Calu3 (cell line): ENCODE results near the gene FGF19. TPM values are rescaled to one million over a fixed set of nuclear protein-coding genes. Genes with fewer than 3 reads are reported as not detected.

Experiments used
- BruUV-seq: library from RNA; stranded (reverse); fragments of 400-500 nt; replicated peaks from 2 replicates; lab custom pipeline; 2021; lab: Mats Ljungman, UMichigan
- CTCF ChIA-PET: fragments of 300-600 bp; sonication (Branson Sonifier 250); formaldehyde crosslinking; loops from one replicate; lab custom pipeline; 2022; ENCODE audit warnings: antibody characterized with exemption; lab: Charles Lee
- DNase-seq: peaks from one replicate; pipeline ENCODE4 v3.0.0; 2022
- H3K27ac Mint-ChIP-seq: one replicate; pipeline ENCODE4 v1.8.0; 2022; ENCODE audit warnings: mixed read lengths; ENCODE audit not compliant: unreplicated experiment
- H3K27me3 Mint-ChIP-seq: one replicate; pipeline ENCODE4 v1.8.0; 2022; ENCODE audit warnings: mixed read lengths; ENCODE audit not compliant: unreplicated experiment
- H3K36me3 Mint-ChIP-seq: one replicate; pipeline ENCODE4 v1.8.0; 2022; ENCODE audit warnings: mild to moderate bottlenecking, moderate library complexity, mixed read lengths; ENCODE audit not compliant: insufficient read depth, unreplicated experiment
- H3K4me1 Mint-ChIP-seq: one replicate; pipeline ENCODE4 v1.8.0; 2022; ENCODE audit warnings: mild to moderate bottlenecking, low read depth, mixed read lengths; ENCODE audit not compliant: unreplicated experiment
- H3K4me3 Mint-ChIP-seq: one replicate; pipeline ENCODE4 v1.8.0; 2022; ENCODE audit warnings: mild to moderate bottlenecking, low read depth, moderate library complexity, mixed read lengths; ENCODE audit not compliant: unreplicated experiment
- H3K9me3 Mint-ChIP-seq: one replicate; pipeline ENCODE4 v1.8.0; 2022; ENCODE audit warnings: low read depth, mixed read lengths; ENCODE audit not compliant: unreplicated experiment
- CTCF ChIP-seq: fragments of 200-600 bp; IDR thresholded peaks from one replicate; pipeline ENCODE4 v1.8.0; 2022; ENCODE audit warnings: antibody characterized with exemption; ENCODE audit not compliant: unreplicated experiment
- intact Hi-C: fragments of 100-400 bp; cut with micrococcal nuclease; formaldehyde crosslinking; loops from one replicate; pipeline ENCODE4 v1.10.0; 2022; ENCODE audit not compliant: unreplicated experiment
- total RNA-seq: library from RNA; stranded (reverse); gene quantifications from 2 replicates; pipeline ENCODE4 v1.2.3, GENCODE V29; 2022

Gene FGF19
- total RNA-seq, 1 experiment from 2014 or later: 1.4 TPM

DNA sequence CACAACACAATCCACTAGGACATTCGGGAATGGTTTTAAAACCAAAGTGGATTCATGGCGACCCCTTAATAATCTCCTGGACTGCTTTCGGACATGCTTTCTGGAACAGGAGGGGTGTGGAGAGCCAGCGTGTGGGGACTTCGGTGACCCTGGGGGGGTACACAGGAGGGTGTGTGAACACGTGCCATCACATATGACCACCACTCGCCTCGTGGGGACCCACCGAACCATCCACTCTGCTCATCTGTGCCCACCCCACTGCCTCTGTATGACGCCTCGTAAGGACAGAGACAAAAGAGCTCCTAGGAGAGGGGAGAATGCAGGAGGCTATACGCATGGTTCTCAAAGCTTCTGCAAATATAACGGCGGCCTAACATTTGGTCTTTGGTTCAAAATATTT lies 37.6 kb downstream of the FGF19 start:
- TF ChIP-seq CTCF: no peak
- no peak for DNase-seq
- H3K36me3 Mint-ChIP-seq: peaks cover 53% of the 10 kb centered on the region
- CTCF ChIA-PET: no interaction called here
- no peaks in the 10 kb centered on the region for H3K9me3 Mint-ChIP-seq
- H3K4me1 Mint-ChIP-seq: peaks cover 10% of the 10 kb centered on the region
- no peaks in the 10 kb centered on the region for H3K27me3 Mint-ChIP-seq
- H3K4me3 Mint-ChIP-seq: no peak overlapping the region
- H3K27ac Mint-ChIP-seq: no peak overlapping the region
- intact Hi-C loops: no loop called here
- BruUV-seq: no TSS peak

- TF ChIP-seq CTCF: no peak
- no peaks in the 10 kb centered on the region for H3K9me3 Mint-ChIP-seq
- no peak for DNase-seq
- H3K36me3 Mint-ChIP-seq: peaks cover 52% of the 10 kb centered on the region
- H3K4me1 Mint-ChIP-seq: peaks cover 10% of the 10 kb centered on the region
- H3K27me3 Mint-ChIP-seq: no peaks in the 10 kb centered on the region
- BruUV-seq: no TSS peak
- intact Hi-C loops: no loop called here
- no peak overlapping the region for H3K27ac Mint-ChIP-seq
- CTCF ChIA-PET: no interaction called here
- H3K4me3 Mint-ChIP-seq: no peak overlapping the region
Measured at GRCh38 chr11:69665669-69666068, 38.2 kb downstream of the FGF19 start.

DNA sequence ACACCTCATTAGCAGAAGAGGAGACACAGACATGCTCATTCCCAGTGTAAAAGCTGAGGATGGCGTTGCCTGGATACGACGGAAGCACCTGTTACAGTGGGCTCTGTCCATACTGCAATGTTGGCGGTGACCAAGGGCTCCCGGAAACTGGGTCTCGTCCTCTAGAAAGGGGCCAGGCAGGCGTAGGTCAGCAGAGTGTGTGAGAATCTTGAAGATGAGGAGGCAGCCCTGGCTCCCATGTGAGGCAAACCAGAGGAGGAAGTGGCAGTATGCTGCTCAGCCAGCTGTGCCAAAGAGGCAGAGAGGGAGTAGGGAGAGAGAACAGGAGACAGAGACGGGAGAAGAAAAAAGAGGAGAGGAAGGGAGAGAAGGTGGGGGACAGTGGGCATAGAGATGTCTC lies 38.9 kb downstream of the FGF19 start:
- BruUV-seq: no TSS peak
- Mint-ChIP-seq H3K36me3 (peaks cover 44% of the 10 kb centered on the region), H3K27me3 (no peaks in the 10 kb centered on the region), H3K4me3 (no peak overlapping the region), H3K4me1 (peaks cover 2% of the 10 kb centered on the region), H3K27ac (no peak overlapping the region), H3K9me3 (no peaks in the 10 kb centered on the region)
- intact Hi-C loops: no loop called here
- DNase-seq: no peak
- no peak for TF ChIP-seq CTCF
- CTCF ChIA-PET: no interaction called here

DNA sequence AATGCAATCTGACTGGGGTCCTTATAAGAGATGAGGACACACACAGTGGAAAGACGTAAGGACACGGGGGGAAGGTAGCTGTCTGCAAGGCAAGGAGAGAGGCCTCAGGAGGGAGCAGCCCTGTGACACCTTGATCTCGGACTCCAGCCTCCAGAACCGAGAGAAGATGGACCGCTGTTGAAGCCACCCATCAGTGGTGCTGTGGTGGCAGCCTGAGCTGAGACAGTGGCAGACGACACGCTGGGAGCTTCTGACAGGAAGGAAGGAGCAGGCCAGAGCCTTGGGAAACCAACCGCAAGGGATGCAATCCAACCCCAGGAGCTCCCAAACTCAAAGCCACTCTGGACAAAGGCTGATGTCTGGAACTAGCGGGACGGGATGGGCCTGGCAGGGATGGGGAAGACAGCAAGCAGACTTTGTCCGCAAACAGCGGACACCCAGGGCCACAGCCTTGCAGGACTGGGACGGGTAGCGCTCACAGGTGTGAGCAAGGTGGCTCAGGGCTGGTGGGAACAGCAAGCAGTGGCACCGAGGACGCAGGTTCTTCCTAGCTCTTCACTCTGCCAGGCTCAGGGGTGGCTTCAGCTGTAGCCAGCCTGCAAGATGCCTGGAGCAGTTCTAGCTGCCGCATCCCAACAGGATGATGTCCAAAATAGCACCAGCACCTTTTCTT lies 39.6 kb downstream of the FGF19 start:
- H3K27me3 Mint-ChIP-seq: no peaks in the 10 kb centered on the region

More for the DNA sequence above, 39.6 kb downstream of the FGF19 start:
- no peak for DNase-seq
- H3K9me3 Mint-ChIP-seq: no peaks in the 10 kb centered on the region
- H3K4me3 Mint-ChIP-seq: no peak overlapping the region
- CTCF ChIA-PET: no interaction called here
- TF ChIP-seq CTCF: no peak
- no peaks in the 10 kb centered on the region for H3K4me1 Mint-ChIP-seq
- BruUV-seq: no TSS peak
- intact Hi-C loops: no loop called here
- H3K36me3 Mint-ChIP-seq: peaks cover 39% of the 10 kb centered on the region
- no peak overlapping the region for H3K27ac Mint-ChIP-seq
